Measurements from ENCODE around the gene OTC. TPM values are rescaled to one million over a fixed set of nuclear protein-coding genes. Genes with fewer than 3 reads are reported as not detected.

The OTC gene
- total RNA-seq, 2 donors from 2014 or later = 0.34 TPM; not detected in 1

DNA sequence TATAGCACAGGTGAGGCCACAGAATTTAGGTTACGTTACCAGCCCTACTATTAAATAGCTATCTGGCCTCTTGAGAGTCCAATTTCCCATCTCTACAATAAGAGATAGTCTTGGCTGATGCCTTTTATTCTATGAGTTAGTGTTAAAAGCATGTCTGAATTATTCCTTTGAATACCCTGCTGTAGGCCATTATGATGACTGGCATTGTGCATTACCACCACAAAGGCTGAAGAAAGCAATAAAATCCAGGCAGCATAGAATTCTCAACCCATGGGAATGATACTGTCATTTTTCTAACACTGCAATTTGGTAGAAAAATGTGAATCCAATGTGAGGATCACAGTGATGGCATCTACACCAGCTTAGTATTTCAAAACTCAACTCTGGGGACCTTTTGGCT lies 51.4 kb downstream of the OTC start:
- Histone ChIP-seq H3K4me1 (replicated peaks) (no peaks in the 10 kb centered on the region), H3K4me3 (no peak overlapping the region), H3K9me3 (no peaks in the 10 kb centered on the region), H3K36me3 (no peaks in the 10 kb centered on the region), H3K27me3 (replicated peaks; ENCODE audit: insufficient read depth) (no peaks in the 10 kb centered on the region), H3K27ac (no peak overlapping the region)
- TF ChIP-seq POLR2AphosphoS5 (IDR thresholded peaks at IDR 0.05) = no peak
- WGBS = 88% methylated on average over 1 of the region's 1 CpG
- intact Hi-C loops (cut with DNase I) = no loop called here
- no peak for DNase-seq (ENCODE audit: low spot score)

DNA sequence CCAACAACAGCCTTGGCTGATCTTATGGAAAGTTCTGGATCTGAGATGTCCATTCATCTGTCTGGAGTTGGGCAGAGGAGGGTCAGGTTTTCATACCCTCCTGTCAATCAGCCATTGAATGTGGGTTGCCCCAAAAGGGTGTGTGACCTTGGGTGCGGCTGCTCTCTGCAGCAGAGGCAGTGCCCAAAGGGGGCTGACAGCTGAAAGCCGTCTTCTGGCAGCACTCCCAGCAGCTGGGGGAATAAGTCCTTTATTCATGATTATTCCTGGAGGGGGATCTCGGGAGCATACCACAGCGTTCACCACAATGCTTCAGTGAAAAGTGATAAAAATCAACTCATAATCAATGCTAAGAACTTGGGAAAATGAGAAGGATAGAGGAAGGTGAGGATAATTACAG lies 54.7 kb downstream of the OTC start:
- H3K4me3 ChIP-seq = no peak overlapping the region
- 36% methylated on average over 4 of the region's 4 CpGs for WGBS
- TF ChIP-seq, protein P1, sequence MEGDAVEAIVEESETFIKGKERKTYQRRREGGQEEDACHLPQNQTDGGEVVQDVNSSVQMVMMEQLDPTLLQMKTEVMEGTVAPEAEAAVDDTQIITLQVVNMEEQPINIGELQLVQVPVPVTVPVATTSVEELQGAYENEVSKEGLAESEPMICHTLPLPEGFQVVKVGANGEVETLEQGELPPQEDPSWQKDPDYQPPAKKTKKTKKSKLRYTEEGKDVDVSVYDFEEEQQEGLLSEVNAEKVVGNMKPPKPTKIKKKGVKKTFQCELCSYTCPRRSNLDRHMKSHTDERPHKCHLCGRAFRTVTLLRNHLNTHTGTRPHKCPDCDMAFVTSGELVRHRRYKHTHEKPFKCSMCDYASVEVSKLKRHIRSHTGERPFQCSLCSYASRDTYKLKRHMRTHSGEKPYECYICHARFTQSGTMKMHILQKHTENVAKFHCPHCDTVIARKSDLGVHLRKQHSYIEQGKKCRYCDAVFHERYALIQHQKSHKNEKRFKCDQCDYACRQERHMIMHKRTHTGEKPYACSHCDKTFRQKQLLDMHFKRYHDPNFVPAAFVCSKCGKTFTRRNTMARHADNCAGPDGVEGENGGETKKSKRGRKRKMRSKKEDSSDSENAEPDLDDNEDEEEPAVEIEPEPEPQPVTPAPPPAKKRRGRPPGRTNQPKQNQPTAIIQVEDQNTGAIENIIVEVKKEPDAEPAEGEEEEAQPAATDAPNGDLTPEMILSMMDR (IDR thresholded peaks at IDR 0.05) = no peak
- no peak for TF ChIP-seq POLR2A (IDR thresholded peaks at IDR 0.05)
- TF ChIP-seq POLR2AphosphoS5 (IDR thresholded peaks at IDR 0.05) = no peak

DNA sequence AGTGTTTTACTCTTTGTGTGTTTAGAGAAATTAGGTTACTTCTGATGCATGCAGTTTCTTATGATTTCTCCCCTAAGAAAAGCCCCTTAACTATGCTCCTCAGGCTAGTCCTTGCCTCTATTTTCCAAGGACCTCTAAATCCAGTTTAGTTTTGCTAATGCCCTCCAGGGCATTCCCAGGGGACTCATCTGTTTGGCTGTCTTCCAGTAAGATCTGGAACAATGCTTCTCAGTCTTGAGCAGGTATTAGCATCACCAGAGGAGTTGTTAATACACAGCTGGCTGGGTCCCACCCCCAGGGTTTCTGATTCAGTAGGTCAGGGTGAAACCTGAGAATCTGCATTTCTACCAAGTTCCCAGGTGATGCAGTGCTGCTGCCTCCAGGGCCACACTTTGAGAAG lies 56.9 kb downstream of the OTC start:
- H3K9me3 ChIP-seq = no peaks in the 10 kb centered on the region
- TF ChIP-seq, protein P1 (IDR thresholded peaks at IDR 0.05) = no peak
- TF ChIP-seq POLR2AphosphoS5 (IDR thresholded peaks at IDR 0.05) (no peak), POLR2A (IDR thresholded peaks at IDR 0.05) (no peak)
- H3K4me3 ChIP-seq = no peak overlapping the region
- no peaks in the 10 kb centered on the region for H3K36me3 ChIP-seq
- H3K4me1 ChIP-seq (replicated peaks) = no peaks in the 10 kb centered on the region
- H3K27me3 ChIP-seq (replicated peaks; ENCODE audit: insufficient read depth) = no peaks in the 10 kb centered on the region
- no peak for DNase-seq (ENCODE audit: low spot score)
- H3K27ac ChIP-seq = no peak overlapping the region
- intact Hi-C loops (cut with DNase I) = no loop called here

More for the DNA sequence above, 54.7 kb downstream of the OTC start:
- H3K4me1 ChIP-seq (replicated peaks) = no peaks in the 10 kb centered on the region
- H3K9me3 ChIP-seq = no peaks in the 10 kb centered on the region
- H3K27me3 ChIP-seq (replicated peaks; ENCODE audit: insufficient read depth) = no peaks in the 10 kb centered on the region
- no peak for DNase-seq (ENCODE audit: low spot score)
- H3K36me3 ChIP-seq = no peaks in the 10 kb centered on the region
- no peak overlapping the region for H3K27ac ChIP-seq
- intact Hi-C loops (cut with DNase I) = no loop called here

DNA sequence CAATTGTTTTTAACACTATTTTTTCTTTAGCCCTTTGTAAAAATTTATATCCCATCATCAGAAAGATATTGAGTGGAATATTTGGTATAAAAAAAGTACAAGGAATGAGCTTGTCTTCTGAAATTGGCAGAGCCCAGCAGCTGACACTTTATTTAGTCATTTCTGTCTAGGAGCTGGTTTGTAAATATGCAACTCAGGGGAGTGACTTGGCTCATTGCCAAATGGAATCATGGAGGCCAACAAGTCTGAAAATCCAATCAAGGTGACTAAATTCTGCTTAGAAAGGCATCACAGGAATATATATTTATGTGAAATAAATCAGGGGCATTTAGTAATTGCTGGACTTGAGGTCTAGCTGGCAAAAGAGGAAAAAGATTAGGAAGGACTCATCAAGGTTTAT lies 74.4 kb downstream of the OTC start:
- H3K27ac ChIP-seq = no peak overlapping the region
- no peak for TF ChIP-seq POLR2AphosphoS5 (IDR thresholded peaks at IDR 0.05)
- TF ChIP-seq, protein P1 (IDR thresholded peaks at IDR 0.05) = no peak
- TF ChIP-seq POLR2A (IDR thresholded peaks at IDR 0.05) = no peak
- intact Hi-C loops (cut with DNase I) = no loop called here
- no peaks in the 10 kb centered on the region for H3K36me3 ChIP-seq
- H3K9me3 ChIP-seq = no peaks in the 10 kb centered on the region
- H3K27me3 ChIP-seq (replicated peaks; ENCODE audit: insufficient read depth) = no peaks in the 10 kb centered on the region
- no peak for DNase-seq (ENCODE audit: low spot score)
- no peak overlapping the region for H3K4me3 ChIP-seq
- no peaks in the 10 kb centered on the region for H3K4me1 ChIP-seq (replicated peaks)

DNA sequence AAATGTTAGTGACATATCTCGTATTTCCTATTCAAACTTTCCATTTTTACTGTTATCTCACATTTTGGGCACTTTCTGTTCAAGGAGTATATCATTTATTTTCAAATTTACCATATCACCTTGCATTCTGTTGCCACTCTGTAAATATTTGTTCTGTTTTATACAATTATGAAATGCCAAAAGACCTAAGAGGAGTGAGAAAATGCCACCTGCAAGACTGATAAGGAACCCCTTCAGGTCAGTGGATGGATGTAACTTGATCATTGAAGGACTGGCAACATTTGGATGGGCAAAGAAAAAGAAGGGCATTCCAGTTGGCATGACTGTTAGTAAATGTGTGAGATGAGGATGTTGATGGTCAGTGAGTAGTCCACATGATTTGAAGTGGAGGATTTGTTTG lies 79.1 kb downstream of the OTC start:
- H3K27me3 ChIP-seq (replicated peaks; ENCODE audit: insufficient read depth) = no peaks in the 10 kb centered on the region
- H3K9me3 ChIP-seq = no peaks in the 10 kb centered on the region
- no peak for DNase-seq (ENCODE audit: low spot score)
- no peak overlapping the region for H3K27ac ChIP-seq
- intact Hi-C loops (cut with DNase I) = no loop called here
- no peak overlapping the region for H3K4me3 ChIP-seq
- TF ChIP-seq POLR2A (IDR thresholded peaks at IDR 0.05) (no peak), POLR2AphosphoS5 (IDR thresholded peaks at IDR 0.05) (no peak)
- TF ChIP-seq, protein P1 (IDR thresholded peaks at IDR 0.05) = no peak
- WGBS = 94% methylated on average over 1 of the region's 1 CpG
- no peaks in the 10 kb centered on the region for H3K4me1 ChIP-seq (replicated peaks)
- H3K36me3 ChIP-seq = no peaks in the 10 kb centered on the region
